ENCODE measurements around the gene GALNT7.

GALNT7 gene

DNA sequence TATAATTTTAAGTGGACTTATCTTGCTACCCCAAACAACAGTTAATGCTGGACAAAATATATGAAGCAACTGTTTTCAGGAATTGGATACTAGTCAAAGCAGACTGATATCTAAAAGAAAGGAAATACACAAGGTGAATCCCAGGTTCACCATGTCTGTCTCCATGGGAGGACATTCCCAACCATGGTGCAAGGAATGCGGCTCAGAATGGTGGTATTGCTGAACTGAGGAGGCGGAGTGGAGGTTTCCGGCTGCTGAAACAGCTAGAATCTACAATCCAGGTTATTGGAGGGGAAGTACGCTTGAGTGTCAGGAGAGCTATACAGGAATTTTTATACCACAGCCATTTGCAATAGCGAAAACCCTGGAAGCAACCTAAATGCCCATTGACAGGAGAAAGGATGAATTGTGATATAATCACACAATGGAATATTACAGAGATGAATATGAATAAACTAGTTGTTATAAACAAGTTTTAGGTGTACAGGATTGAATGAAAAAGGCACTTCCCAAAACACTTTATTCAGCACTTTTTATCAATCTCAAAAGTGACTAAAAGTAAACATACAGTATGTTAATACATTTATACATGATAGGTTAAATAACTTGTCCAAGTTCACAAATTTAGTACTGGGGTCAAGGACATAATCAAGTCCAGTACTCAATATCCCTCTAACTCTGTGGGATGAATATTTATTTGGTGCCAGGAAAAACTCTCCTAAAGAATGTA lies 156.6 kb downstream of the GALNT7 start:
- TF ChIP-seq, protein P1, sequence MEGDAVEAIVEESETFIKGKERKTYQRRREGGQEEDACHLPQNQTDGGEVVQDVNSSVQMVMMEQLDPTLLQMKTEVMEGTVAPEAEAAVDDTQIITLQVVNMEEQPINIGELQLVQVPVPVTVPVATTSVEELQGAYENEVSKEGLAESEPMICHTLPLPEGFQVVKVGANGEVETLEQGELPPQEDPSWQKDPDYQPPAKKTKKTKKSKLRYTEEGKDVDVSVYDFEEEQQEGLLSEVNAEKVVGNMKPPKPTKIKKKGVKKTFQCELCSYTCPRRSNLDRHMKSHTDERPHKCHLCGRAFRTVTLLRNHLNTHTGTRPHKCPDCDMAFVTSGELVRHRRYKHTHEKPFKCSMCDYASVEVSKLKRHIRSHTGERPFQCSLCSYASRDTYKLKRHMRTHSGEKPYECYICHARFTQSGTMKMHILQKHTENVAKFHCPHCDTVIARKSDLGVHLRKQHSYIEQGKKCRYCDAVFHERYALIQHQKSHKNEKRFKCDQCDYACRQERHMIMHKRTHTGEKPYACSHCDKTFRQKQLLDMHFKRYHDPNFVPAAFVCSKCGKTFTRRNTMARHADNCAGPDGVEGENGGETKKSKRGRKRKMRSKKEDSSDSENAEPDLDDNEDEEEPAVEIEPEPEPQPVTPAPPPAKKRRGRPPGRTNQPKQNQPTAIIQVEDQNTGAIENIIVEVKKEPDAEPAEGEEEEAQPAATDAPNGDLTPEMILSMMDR (IDR thresholded peaks at IDR 0.05; ENCODE audit: control insufficient read depth, insufficient read depth, low read depth, low read length, missing control alignments) = no peak
- H3K4me3 ChIP-seq (ENCODE audit: control insufficient read depth, low read depth, low read length) = no peak overlapping the region
- no peak for DNase-seq (ENCODE audit: low read depth)

DNA sequence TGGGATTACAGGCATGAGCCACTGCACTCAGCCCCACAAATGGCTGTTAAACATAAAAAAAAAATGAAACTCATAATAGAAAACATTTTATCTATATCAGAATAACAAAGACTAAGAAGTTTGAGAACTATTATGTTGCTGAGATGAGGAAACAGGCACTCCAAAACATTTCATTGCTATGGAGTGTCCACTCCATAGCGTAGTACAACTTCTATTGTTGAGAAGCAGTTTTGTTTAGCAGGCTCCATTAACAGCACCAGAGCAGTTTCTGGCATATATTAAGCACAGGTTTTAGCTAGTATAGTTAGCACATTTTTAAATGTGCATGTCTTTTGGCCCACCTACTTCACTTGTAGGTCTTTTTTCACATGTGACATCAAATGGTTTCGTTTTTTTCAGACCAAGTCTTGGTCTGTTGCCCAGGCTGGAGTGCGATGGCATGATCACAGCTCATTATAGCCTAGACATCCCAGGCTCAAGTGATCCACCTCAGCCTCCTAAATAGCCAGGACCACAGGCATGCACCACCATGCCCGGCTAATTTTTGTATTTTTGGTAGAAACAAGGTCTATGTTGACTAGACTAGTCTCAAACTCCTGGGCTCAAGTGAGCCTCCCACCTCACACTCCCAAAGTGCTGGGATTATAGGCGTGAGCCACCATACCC lies 159.8 kb downstream of the GALNT7 start:
- TF ChIP-seq, protein P1 (IDR thresholded peaks at IDR 0.05; ENCODE audit: control insufficient read depth, insufficient read depth, low read depth, low read length, missing control alignments) = no peak
- H3K4me3 ChIP-seq (ENCODE audit: control insufficient read depth, low read depth, low read length) = no peak overlapping the region
- no peak for DNase-seq (ENCODE audit: low read depth)

DNA sequence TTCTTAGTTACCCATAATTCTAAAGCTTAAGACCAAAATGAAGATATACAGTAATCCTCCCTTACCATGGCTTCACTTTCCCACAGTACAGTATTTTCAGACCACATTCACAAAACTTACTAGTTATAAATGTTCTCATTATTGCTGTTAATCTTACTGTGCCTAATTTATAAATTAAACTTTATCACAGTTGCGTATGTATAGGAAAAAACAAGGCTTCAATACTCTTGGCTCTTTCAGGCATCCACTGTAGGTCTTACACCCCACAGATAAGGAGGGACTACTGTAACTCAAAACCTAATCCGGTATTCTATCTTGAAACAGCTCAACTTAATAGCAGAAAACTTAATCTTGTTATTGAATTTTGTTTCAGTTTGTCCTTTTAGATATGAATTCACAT lies 162.0 kb downstream of the GALNT7 start:
- no peak overlapping the region for H3K4me3 ChIP-seq (ENCODE audit: control insufficient read depth, low read depth, low read length)
- DNase-seq (ENCODE audit: low read depth) = no peak
- TF ChIP-seq, protein P1 (IDR thresholded peaks at IDR 0.05; ENCODE audit: control insufficient read depth, insufficient read depth, low read depth, low read length, missing control alignments) = no peak

DNA sequence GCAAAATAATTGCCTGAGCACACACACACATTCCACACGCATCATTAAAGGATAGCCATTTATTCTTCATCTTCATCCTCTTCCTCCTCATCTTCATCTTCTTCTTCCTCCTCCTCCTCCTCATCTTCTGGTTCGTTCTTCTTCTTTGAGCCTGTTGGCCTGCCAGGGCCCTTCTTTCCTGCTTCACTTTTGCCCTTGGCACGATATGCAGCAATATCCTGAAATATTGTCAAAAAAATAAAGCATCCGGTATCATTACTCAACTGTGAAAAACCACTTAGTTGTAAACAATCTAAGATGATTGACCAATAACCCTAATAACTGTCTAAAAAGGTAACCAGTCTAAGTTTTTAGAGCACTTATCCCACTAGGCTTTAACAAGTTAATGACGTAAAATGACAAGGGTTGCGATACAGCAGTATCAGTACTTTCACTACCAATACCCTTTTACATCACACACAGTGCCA lies 163.4 kb downstream of the GALNT7 start:
- TF ChIP-seq, protein P1 (IDR thresholded peaks at IDR 0.05; ENCODE audit: control insufficient read depth, insufficient read depth, low read depth, low read length, missing control alignments) = no peak
- H3K4me3 ChIP-seq (ENCODE audit: control insufficient read depth, low read depth, low read length) = peak overlapping the region; percentile 93
- no peak for DNase-seq (ENCODE audit: low read depth)

DNA sequence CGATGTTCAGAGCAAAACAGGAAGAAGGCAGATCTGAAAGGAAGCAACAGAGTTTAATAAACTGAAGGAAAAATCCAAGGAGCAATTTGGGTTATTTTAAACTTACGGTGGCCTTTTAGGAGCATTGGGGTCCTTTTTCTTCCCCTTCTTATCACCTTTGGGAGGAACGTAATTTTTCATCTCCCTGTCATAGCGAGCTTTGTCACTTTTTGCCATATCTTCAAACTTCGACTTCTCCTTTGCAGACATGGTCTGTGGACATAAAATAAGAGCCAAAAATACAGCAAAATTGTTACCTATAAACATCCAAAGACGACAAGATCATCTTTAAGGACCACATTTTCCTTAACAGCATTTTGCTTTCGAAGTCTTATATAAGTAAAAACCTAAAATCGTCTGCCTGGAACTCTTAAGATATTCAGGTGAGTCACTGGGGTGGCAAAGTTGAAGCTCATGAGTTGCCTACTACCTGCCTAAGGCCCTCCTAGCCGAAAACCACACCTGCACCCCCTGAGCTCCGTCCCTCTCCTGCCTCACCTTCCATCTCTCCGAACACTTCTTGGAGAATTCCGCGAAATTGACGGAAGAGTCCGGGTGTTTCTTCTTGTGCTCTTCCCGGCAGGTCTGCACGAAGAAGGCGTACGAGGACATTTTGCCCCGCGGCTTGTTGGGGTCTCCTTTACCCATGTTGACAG lies 164.5 kb downstream of the GALNT7 start:
- DNase-seq (ENCODE audit: low read depth) = no peak
- H3K4me3 ChIP-seq (ENCODE audit: control insufficient read depth, low read depth, low read length) = peak overlapping the region; percentile 93
- TF ChIP-seq, protein P1 (IDR thresholded peaks at IDR 0.05; ENCODE audit: control insufficient read depth, insufficient read depth, low read depth, low read length, missing control alignments) = no peak

DNA sequence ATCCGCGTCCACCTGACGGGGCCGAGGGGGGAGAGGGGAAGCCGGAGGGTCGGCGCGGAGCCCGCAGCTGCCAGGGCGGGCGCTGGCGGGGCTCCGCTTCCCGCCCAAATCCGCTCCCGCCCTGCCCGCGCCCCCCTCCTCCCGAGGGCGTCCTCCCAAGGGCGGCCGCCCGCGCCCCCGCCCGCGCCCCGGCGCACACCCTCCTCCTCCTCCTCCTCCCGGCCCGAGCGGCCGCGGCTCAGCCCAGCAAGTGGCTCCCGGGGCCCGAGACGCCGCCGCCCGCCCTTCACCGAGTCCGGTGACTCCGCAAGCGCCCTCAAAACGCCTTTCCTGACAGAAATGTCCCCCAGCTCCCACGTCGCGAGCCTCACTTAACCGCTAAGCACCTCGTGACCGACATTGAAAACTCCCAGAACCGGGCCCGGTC lies 165.1 kb downstream of the GALNT7 start:
- H3K4me3 ChIP-seq (ENCODE audit: control insufficient read depth, low read depth, low read length) = peak overlapping the region; percentile 93
- TF ChIP-seq, protein P1 (IDR thresholded peaks at IDR 0.05; ENCODE audit: control insufficient read depth, insufficient read depth, low read depth, low read length, missing control alignments) = no peak
- no peak for DNase-seq (ENCODE audit: low read depth)
